Stimulated activated CD4-positive, alpha-beta T cell treated with anti-CD3 and anti-CD28 coated beads, Interleukin-1b, Interleukin-23, amount 100 ng/mL, for 1 hour (primary cell): ENCODE measurements around the gene FGGY.
"Not testable (repeated sequence)": the region's sequence is repeated elsewhere in the genome, so short reads cannot be mapped to it uniquely, and the experiment has no call there.

Experiments used
- DNase-seq, 2 donors: peaks; one replicate each; pipeline ENCODE4 v3.0.0-alpha.2; 2020; ENCODE audit warnings: low read depth in 2 of 2

The FGGY gene

GRCh38 chr1:59296358-59297256, at the start of gene FGGY:
FGGY (plus strand) TSS chr1:59297094; CDS start chr1:59321550, 24,456 bp downstream.
- peak; percentile 43 to 48 for DNase-seq

GRCh38 chr1:59248758-59249157, 48.1 kb upstream of the FGGY start:
- no peak for DNase-seq

- DNase-seq: no peak
Observed at GRCh38 chr1:59249396-59250137, 47.3 kb upstream of the FGGY start.

- not testable (repeated sequence) for DNase-seq
Observed at GRCh38 chr1:59251061-59251460, 45.8 kb upstream of the FGGY start.

GRCh38 chr1:59256429-59256828, 40.5 kb upstream of the FGGY start:
- not testable (repeated sequence) for DNase-seq

- DNase-seq: no peak
Observed at GRCh38 chr1:59258412-59259032, 38.4 kb upstream of the FGGY start.

- DNase-seq: no peak
Observed at GRCh38 chr1:59261537-59261936, 35.4 kb upstream of the FGGY start.

GRCh38 chr1:59262631-59263030, 34.3 kb upstream of the FGGY start:
- no peak for DNase-seq

GRCh38 chr1:59263111-59263510, 33.8 kb upstream of the FGGY start:
- DNase-seq: no peak

- DNase-seq: no peak
Observed at GRCh38 chr1:59265622-59266021, 31.3 kb upstream of the FGGY start.

GRCh38 chr1:59266180-59266926, 30.5 kb upstream of the FGGY start:
- DNase-seq: no peak

GRCh38 chr1:59266927-59267293, 30.0 kb upstream of the FGGY start:
- no peak for DNase-seq

GRCh38 chr1:59268406-59268805, 28.5 kb upstream of the FGGY start:
- no peak for DNase-seq

- DNase-seq: no peak
Observed at GRCh38 chr1:59271561-59272260, 25.2 kb upstream of the FGGY start.

- no peak for DNase-seq
Observed at GRCh38 chr1:59272507-59272906, 24.4 kb upstream of the FGGY start.

GRCh38 chr1:59276439-59276851, 20.4 kb upstream of the FGGY start:
- DNase-seq: no peak

GRCh38 chr1:59278780-59279354, 18.0 kb upstream of the FGGY start:
- no peak for DNase-seq

- no peak for DNase-seq
Observed at GRCh38 chr1:59279645-59280044, 17.2 kb upstream of the FGGY start.

- no peak for DNase-seq
Observed at GRCh38 chr1:59282951-59283350, 13.9 kb upstream of the FGGY start.

GRCh38 chr1:59285691-59286090, 11.2 kb upstream of the FGGY start:
- DNase-seq: no peak

GRCh38 chr1:59288046-59288445, 8.8 kb upstream of the FGGY start:
- no peak for DNase-seq
